CD14-positive monocyte (primary cell): ENCODE results near the gene PDGFB. TPM values are rescaled to one million over a fixed set of nuclear protein-coding genes. Genes with fewer than 3 reads are reported as not detected.

Experiments used
- DNase-seq, 3 donors: peaks; one replicate each; pipeline ENCODE4 v3.0.0-alpha.2; 2011 to 2022
- H2AFZ ChIP-seq: 2 replicates; pipeline ENCODE4 v1.6.0; 2012; ENCODE audit warnings: mild to moderate bottlenecking, low read depth, low read length, inconsistent platforms; ENCODE audit not compliant: insufficient read depth, poor library complexity, severe bottlenecking
- H3K27ac ChIP-seq, 2 donors: 1 replicate in 1 of 2; 2 replicates in 1 of 2; pipeline ENCODE4 v1.5.1; 2012 to 2013; ENCODE audit warnings: low read length in 2 of 2, control low read depth in 1 of 2, inconsistent platforms in 1 of 2, low read depth in 1 of 2, mild to moderate bottlenecking in 1 of 2
- H3K27me3 ChIP-seq, 2 donors: one replicate each; pipeline versions ENCODE4 v1.6.0 to v1.6.1; 2011 to 2013; ENCODE audit warnings: low read length in 2 of 2; ENCODE audit not compliant: control insufficient read depth in 2 of 2, insufficient read depth in 2 of 2
- H3K36me3 ChIP-seq, 2 donors: replicated peaks in 1 of 2; 1 replicate in 1 of 2; 2 replicates in 1 of 2; pipeline versions ENCODE4 v1.5.1 to v1.6.1; 2012 to 2013; ENCODE audit warnings: low read length in 2 of 2, control low read depth in 1 of 2, inconsistent platforms in 1 of 2, mild to moderate bottlenecking in 1 of 2; ENCODE audit not compliant: insufficient read depth in 2 of 2, control insufficient read depth in 1 of 2
- H3K4me1 ChIP-seq, 2 donors: 1 replicate in 1 of 2; 2 replicates in 1 of 2; pipeline versions ENCODE4 v1.5.1 to v1.6.1; 2012 to 2013; ENCODE audit warnings: low read length in 2 of 2, control low read depth in 1 of 2, inconsistent platforms in 1 of 2, mild to moderate bottlenecking in 1 of 2, moderate library complexity in 1 of 2; ENCODE audit not compliant: insufficient read depth in 2 of 2, control insufficient read depth in 1 of 2
- H3K4me2 ChIP-seq: replicated peaks from 2 replicates; pipeline ENCODE3; 2012; ENCODE audit warnings: low read length, moderate library complexity, mild to moderate bottlenecking; ENCODE audit not compliant: poor library complexity, severe bottlenecking; ENCODE audit errors: extremely low read depth
- H3K4me3 ChIP-seq, 3 experiments: fragments of 200-600 bp in 1 of 3; sonication (generic) in 1 of 3; replicated peaks in 1 of 3; 1 replicate in 2 of 3; 2 replicates in 1 of 3; pipeline ENCODE4 v1.5.1; 2011 to 2013; ENCODE audit warnings: low read length in 3 of 3, mild to moderate bottlenecking in 3 of 3, control low read depth in 2 of 3, low read depth in 2 of 3, inconsistent platforms in 1 of 3, moderate library complexity in 1 of 3
- H3K79me2 ChIP-seq: 2 replicates; pipeline ENCODE4 v1.6.0; 2012; ENCODE audit warnings: mild to moderate bottlenecking, control low read depth, inconsistent platforms, low read length, moderate library complexity; ENCODE audit not compliant: insufficient read depth
- H3K9ac ChIP-seq: 2 replicates; pipeline ENCODE4 v1.6.0; 2017; ENCODE audit warnings: low read length, mild to moderate bottlenecking; ENCODE audit not compliant: insufficient read depth, poor library complexity, severe bottlenecking
- H3K9me3 ChIP-seq, 2 donors: replicated peaks in 1 of 2; 1 replicate in 1 of 2; 2 replicates in 1 of 2; pipeline versions ENCODE4 v1.5.1 to v1.6.1; 2012 to 2013; ENCODE audit warnings: low read length in 2 of 2, control low read depth in 1 of 2; ENCODE audit not compliant: control insufficient read depth in 1 of 2, insufficient read depth in 1 of 2
- H4K20me1 ChIP-seq: 2 replicates; pipeline ENCODE4 v1.6.0; 2012; ENCODE audit warnings: mild to moderate bottlenecking, low read length, control low read depth, moderate library complexity; ENCODE audit not compliant: insufficient read depth
- H3K27ac Mint-ChIP-seq, 7 donors: one replicate each; pipeline ENCODE4 v1.8.0; 2020; ENCODE audit warnings: mild to moderate bottlenecking in 7 of 7, mixed read lengths in 7 of 7, moderate library complexity in 6 of 7, inconsistent platforms in 2 of 7
- H3K27me3 Mint-ChIP-seq, 3 donors: one replicate each; pipeline ENCODE4 v1.8.0; 2021 to 2022; ENCODE audit warnings: low read depth in 3 of 3, mild to moderate bottlenecking in 3 of 3, mixed read lengths in 3 of 3, moderate library complexity in 3 of 3, inconsistent platforms in 1 of 3
- H3K36me3 Mint-ChIP-seq, 2 donors: one replicate each; pipeline ENCODE4 v1.8.0; 2020; ENCODE audit warnings: mixed read lengths in 2 of 2, inconsistent platforms in 1 of 2, mild to moderate bottlenecking in 1 of 2
- H3K4me1 Mint-ChIP-seq: one replicate; pipeline ENCODE4 v1.8.0; 2020; ENCODE audit warnings: mild to moderate bottlenecking, mixed read lengths
- H3K4me3 Mint-ChIP-seq, 2 donors: one replicate each; pipeline ENCODE4 v1.8.0; 2020; ENCODE audit warnings: mild to moderate bottlenecking in 2 of 2, mixed read lengths in 2 of 2, moderate library complexity in 1 of 2
- H3K9me3 Mint-ChIP-seq, 7 donors: one replicate each; pipeline ENCODE4 v1.8.0; 2020 to 2022; ENCODE audit warnings: mixed read lengths in 7 of 7, mild to moderate bottlenecking in 6 of 7, moderate library complexity in 6 of 7, inconsistent platforms in 2 of 7
- CTCF ChIP-seq: fragments of 200-600 bp; IDR thresholded peaks from one replicate; pipeline ENCODE4 v1.8.0; 2022; ENCODE audit warnings: antibody characterized with exemption, mild to moderate bottlenecking
- WGBS: methylation state at CpG from one replicate; pipeline ENCODE4 v1.1.5; 2013; ENCODE audit warnings: missing lambda C conversion rate; ENCODE audit not compliant: insufficient coverage; 5-methylcytosine and 5-hydroxymethylcytosine counted together
- intact Hi-C, 2 donors: fragments of 100-400 bp; cut with micrococcal nuclease; formaldehyde crosslinking; loops; one replicate each; pipeline versions ENCODE4 v1.15.0 to v1.15.1; 2023
- polyA plus RNA-seq, 3 donors: library from polyadenylated mRNA; depleted of rRNA in 1 of 3; unstranded in 2 of 3; stranded (reverse) in 1 of 3; fragments of 300-500 nt in 2 of 3; fragments of >200 nt in 1 of 3; fragmentation: Illumina TruSeq in 2 of 3; gene quantifications; 1 replicate in 2 of 3; 2 replicates in 1 of 3; pipeline ENCODE4 v1.2.3, GENCODE V29; 2012 to 2021

PDGFB gene
- polyA plus RNA-seq, 3 donors: 0.15 TPM; not detected in 2

- Histone ChIP-seq H2AFZ (no peak overlapping the region), H4K20me1 (no peaks in the 10 kb centered on the region), H3K4me3 (no peak overlapping the region), H3K4me2 (no peak overlapping the region), H3K9me3 (peaks cover 0 to under 1% of the 10 kb centered on the region in 2 donors), H3K9ac (no peak overlapping the region), H3K79me2 (no peaks in the 10 kb centered on the region), H3K27ac (no peak overlapping the region), H3K27me3 (peaks cover 3 to 31% of the 10 kb centered on the region in 2 donors), H3K4me1 (peaks cover 49 to 62% of the 10 kb centered on the region in 2 donors), H3K36me3 (no peaks in the 10 kb centered on the region)
- no peak for TF ChIP-seq CTCF
- H3K27me3 Mint-ChIP-seq: peaks cover 30 to 60% (median 49%) of the 10 kb centered on the region in 3 donors
- no peak overlapping the region for H3K27ac Mint-ChIP-seq
- 46% methylated on average over 15 of the region's 23 CpGs for WGBS
- peaks cover 58% of the 10 kb centered on the region for H3K4me1 Mint-ChIP-seq
- peaks cover 3 to 14% (median 9%) of the 10 kb centered on the region in 7 donors for H3K9me3 Mint-ChIP-seq
- intact Hi-C loops: loop anchor here (5.0 kb wide), 2 partner anchors 33 to 337 kb away; no protein-coding TSS in a partner anchor
- peaks cover 0 to 13% of the 10 kb centered on the region in 2 donors for H3K36me3 Mint-ChIP-seq
- peak overlapping the region in 1 of 2 donors; percentile 75 for H3K4me3 Mint-ChIP-seq
- DNase-seq: no peak
Measured at GRCh38 chr22:39279170-39279850, 34.5 kb upstream of the PDGFB start.

- Mint-ChIP-seq H3K9me3 (peaks cover 2 to 14% (median 9%) of the 10 kb centered on the region in 7 donors), H3K4me3 (no peak overlapping the region), H3K36me3 (peaks cover 0 to 10% of the 10 kb centered on the region in 2 donors), H3K4me1 (peaks cover 51% of the 10 kb centered on the region), H3K27me3 (peaks cover 35 to 58% (median 54%) of the 10 kb centered on the region in 3 donors), H3K27ac (peak overlapping the region in 3 of 7 donors; percentile 81 to 92 (median 83))
- H3K27ac ChIP-seq: peak overlapping the region in 1 of 2 donors; percentile 77
- peaks cover 3 to 31% of the 10 kb centered on the region in 2 donors for H3K27me3 ChIP-seq
- peak overlapping the region; percentile 15 for H3K9ac ChIP-seq
- H3K9me3 ChIP-seq: no peaks in the 10 kb centered on the region
- TF ChIP-seq CTCF: no peak
- DNase-seq: no peak
- no peak overlapping the region for H3K4me2 ChIP-seq
- H2AFZ ChIP-seq: no peak overlapping the region
- no peaks in the 10 kb centered on the region for H3K36me3 ChIP-seq
- peaks cover 41 to 53% of the 10 kb centered on the region in 2 donors for H3K4me1 ChIP-seq
- intact Hi-C loops: loop anchor here (5.0 kb wide), 2 partner anchors 34 to 336 kb away; no protein-coding TSS in a partner anchor
- no peaks in the 10 kb centered on the region for H3K79me2 ChIP-seq
- peak overlapping the region in 1 of 3 experiments; percentile 11 for H3K4me3 ChIP-seq
- 60% methylated on average over 13 of the region's 13 CpGs for WGBS
- H4K20me1 ChIP-seq: no peaks in the 10 kb centered on the region
Measured at GRCh38 chr22:39278040-39278439, 33.3 kb upstream of the PDGFB start.
